NCI-H748 (cell line): ENCODE measurements around the gene FBXW2.

Source experiments
- DNase-seq: peaks from one replicate; lab custom pipeline; 2025; ENCODE audit not compliant: unreplicated experiment; lab: John Stamatoyannopoulos, UW

Gene FBXW2

GRCh38 chr9:120715389-120715924 lies 77.8 kb downstream of the FBXW2 start:
- peak; percentile 30 for DNase-seq

DNA sequence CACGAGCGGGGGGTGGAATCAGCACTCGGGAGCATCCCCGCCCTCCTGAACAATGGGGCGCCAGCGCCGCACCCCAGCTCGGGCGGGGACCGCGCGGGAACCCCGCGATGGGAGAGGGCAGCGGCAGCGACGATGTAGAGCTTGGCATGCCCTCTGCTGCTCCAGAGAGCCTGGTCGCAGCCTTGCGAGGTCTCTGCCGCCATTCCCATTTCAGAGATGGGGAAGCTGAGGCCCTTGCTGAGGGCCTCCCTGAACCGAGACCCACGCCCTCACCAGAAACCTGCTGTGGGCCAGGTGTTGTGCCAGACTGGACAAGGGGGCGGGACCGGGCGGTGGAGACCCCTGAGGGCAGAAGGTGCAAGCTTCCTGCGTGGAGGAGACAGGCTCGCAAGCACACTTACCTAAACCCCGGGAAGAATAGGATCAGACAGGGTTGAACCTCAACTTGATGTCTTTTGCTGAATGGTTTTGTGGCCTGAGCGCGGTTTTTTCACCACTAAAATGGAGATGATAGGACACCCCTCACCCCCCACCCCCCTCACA lies 78.3 kb downstream of the FBXW2 start:
- DNase-seq, result peak; percentile 51

DNA sequence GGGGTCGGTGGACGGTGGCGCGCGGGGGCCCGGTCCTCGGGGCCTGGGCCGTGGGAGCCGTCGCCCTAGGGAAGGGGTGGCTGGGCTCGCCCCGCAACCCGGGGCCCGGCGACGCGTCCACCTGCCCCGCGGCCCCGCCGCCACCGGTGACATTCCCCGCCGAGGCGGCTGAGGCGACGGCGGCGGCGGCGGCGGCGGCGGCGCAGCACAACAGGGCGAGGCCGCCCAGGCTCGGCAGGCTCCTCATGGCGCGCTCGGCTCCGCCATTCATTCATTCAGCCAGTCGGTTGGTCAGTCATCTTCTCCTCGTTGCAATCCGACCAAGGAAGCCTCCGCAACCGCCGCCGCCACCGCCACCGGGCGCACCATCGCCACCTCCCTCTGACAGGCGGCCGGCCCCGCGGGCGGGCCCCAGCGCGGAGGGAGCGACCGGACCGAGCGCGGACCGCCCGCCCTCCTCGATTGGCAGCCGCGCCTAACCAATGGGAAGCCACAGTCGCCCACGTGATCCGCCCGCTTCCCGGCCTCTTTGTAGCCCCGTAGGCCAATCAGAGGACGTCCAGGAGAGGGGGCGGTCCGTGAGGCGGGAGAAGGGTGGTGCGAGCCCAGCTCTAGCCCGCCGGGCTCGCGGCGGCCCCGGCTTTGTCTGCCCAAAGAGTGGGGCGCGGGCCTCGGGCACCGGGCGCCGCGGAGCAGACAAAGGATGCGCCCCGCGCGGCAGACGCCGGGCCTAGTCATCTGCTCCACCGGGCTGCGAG lies 78.9 kb downstream of the FBXW2 start, which contains the start of gene MEGF9:
Gene MEGF9 (minus strand): TSS at position 383 of the 758 bp plus-strand sequence. CDS start 112 bp downstream, at position 271.
- peak; percentile 98 for DNase-seq

DNA sequence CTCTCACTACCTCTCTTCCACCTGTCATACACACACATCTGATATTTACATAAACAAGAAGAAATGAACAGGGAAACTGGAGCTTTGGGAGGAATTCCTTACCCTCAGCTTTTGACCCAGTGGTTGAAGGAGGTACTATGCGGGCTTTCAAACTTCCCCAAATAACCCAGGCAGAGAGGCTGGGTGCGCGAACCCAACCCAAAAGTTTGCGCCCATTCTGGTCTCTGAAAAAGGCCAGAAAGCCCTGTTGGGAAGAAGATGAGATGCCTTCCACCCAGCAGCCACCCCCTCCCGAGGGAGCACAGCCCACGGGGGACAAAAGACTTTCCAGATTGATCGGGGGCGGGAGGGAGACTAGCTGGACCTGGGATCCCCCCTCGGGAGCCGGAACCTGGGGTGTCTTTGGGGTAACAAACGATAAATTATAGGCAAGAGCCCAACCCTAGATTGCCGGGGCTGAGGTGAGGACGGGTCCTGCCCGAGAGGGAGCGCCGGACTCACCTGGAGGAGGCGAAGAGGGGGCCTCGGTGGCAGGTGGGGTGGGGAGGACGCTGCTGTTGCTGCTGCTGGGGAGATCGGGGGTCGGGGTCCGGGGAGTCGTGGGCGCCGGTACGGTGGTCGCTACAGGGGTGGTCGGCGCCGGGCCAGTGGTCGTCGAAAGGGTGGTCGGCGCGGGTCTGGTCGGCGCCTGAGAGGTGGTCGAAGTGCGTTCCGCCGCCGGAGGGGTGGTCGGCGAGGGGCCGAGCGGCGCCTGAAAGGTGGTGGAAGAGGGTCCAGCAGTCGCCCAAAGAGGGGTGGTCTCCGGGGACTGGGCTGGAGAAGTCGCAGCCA lies 79.7 kb downstream of the FBXW2 start:
- DNase-seq, result peak; percentile 33

DNA sequence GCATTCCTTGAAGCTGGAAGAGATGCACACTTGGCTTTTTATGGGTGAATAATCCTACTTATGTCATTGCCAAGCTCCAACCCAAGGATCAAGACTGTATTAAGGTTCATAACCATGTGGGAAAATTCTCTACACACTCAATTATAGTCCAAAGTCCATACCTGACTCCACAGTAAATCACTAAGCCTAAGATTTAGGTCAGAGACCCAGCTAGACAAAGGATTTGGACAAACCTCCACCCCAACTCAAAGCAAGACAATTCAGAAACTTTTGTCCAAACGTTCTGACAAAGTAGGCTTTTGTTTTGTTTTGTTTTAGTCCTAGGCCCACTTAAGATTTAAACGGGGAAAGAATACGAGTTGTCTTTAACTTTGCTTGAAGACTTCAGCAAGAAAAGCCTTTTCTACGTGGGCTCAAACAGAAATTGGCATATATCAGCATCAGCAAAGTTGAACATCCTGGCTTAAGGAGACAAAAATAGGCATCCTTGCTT lies 80.6 kb downstream of the FBXW2 start:
- no peak for DNase-seq

- no peak for DNase-seq
These were observed 81.2 kb downstream of the FBXW2 start for GRCh38 chr9:120711841-120712538.

DNA sequence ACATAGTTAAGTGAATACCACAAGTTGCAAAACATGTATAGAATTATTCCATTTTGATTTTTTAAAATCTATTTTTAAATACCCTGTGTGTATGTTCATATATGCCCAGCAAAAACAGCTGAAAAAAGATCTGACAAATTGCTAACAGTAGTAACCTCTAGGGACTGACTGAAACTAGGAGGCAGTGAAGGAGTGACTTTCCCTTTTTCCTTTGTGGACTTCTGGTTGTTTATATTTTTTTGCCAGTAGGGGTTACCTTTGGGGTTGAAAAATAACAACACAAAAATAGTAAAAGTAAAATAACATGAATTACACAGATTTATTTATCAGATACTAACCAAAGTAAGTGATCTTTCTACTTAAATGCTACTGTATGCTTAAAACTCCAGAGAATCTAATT lies 81.9 kb downstream of the FBXW2 start:
- no peak for DNase-seq

DNA sequence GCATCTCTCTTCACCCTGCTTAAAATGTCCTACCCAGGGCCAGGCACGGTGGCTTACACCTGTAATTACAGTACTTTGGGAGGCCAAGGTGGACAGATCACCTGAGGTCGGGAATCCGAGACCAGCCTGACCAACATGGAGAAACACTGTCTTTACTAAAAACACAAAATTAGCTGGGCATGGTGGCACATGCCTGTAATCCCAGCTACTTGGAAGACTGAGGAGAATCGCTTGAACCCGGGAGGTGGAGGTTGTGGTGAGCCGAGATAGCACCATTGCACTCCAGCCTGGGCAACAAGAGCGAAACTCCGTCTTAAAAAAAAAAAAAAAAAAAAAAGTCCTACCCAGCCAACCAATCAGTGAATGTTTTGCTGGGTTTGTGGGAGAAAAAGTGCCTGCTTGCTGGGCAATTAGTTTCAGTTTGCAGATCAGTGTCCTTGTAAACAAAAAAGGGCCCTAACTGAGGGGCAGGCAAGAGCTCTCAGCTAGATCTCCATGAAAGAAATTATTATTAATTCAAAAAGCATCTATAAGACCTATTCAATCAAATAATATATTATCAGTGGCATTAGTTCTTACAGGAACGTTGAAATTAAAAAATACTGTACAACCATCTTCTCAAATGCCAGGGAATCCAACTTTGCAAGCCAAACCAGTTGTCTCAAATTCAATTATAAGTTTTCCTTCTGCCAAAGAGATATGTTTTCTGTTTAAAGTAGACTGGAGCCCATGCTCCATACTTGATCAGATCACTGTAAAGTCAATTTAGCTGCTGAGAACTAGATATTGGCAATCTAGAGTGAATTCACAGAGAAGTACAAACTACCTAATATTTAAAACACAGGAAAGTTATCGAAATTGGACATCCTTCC lies 82.9 kb downstream of the FBXW2 start:
- peak; percentile 12 for DNase-seq

GRCh38 chr9:120708526-120709224 lies 84.5 kb downstream of the FBXW2 start:
- peak; percentile 44 for DNase-seq

DNA sequence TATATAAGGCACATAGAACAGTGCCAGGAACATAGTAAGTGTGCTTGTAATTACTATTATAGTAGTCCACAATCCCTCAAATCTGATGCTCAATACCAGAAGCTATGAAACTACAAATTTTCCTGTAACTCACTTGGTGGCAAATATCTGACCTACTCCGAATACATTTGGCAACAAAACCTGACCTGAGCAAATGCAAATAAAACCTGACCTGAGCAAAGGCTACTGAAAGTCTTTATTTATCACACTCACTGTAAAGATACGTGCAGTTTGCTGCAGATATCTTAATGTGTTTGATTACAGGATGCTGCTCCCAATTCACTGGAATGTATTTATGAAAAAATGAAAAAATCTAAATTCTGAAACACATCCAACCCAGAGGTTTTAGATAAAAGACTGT lies 86.0 kb downstream of the FBXW2 start:
- no peak for DNase-seq
